ENCODE measurements around the gene ZSCAN32. TPM values are rescaled to one million over a fixed set of nuclear protein-coding genes. Genes with fewer than 3 reads are reported as not detected.

The ZSCAN32 gene
- total RNA-seq, 1 donor from 2014 or later: 19.6 TPM

- Histone ChIP-seq H3K4me3 (no peak overlapping the region), H3K27me3 (no peaks in the 10 kb centered on the region), H3K27ac (no peak overlapping the region), H3K9me3 (no peaks in the 10 kb centered on the region), H3K36me3 (peaks cover 0 to 21% of the 10 kb centered on the region in 2 donors), H3K4me1 (no peaks in the 10 kb centered on the region)
- TF ChIP-seq POLR2A (IDR thresholded peaks at IDR 0.05) (no peak), POLR2AphosphoS5 (IDR thresholded peaks at IDR 0.05; ENCODE audit: insufficient read depth in 1 of 2, low read depth in 1 of 2) (no peak), CTCF (IDR thresholded peaks at IDR 0.05) (no peak)
- DNase-seq (ENCODE audit: extremely low spot score in 2 of 2): no peak
- intact Hi-C loops (cut with DNase I): no loop called here
These were observed 33.6 kb upstream of the ZSCAN32 start for GRCh38 chr16:3434373-3434772.

- Histone ChIP-seq H3K27me3 (no peaks in the 10 kb centered on the region), H3K9me3 (no peaks in the 10 kb centered on the region), H3K27ac (no peak overlapping the region), H3K36me3 (peaks cover 0 to 11% of the 10 kb centered on the region in 2 donors), H3K4me3 (peak overlapping the region; percentile 15 to 19), H3K4me1 (no peaks in the 10 kb centered on the region)
- DNase-seq (ENCODE audit: extremely low spot score in 2 of 2): no peak
- no peak for TF ChIP-seq POLR2AphosphoS5 (IDR thresholded peaks at IDR 0.05; ENCODE audit: insufficient read depth in 1 of 2, low read depth in 1 of 2)
- TF ChIP-seq CTCF (IDR thresholded peaks at IDR 0.05): no peak
- intact Hi-C loops (cut with DNase I): no loop called here
These were observed 31.0 kb upstream of the ZSCAN32 start for GRCh38 chr16:3431779-3432219.

- DNase-seq (ENCODE audit: extremely low spot score in 2 of 2): no peak
- TF ChIP-seq POLR2A (IDR thresholded peaks at IDR 0.05) (no peak), POLR2AphosphoS5 (IDR thresholded peaks at IDR 0.05; ENCODE audit: insufficient read depth in 1 of 2, low read depth in 1 of 2) (no peak), CTCF (IDR thresholded peaks at IDR 0.05) (no peak)
- Histone ChIP-seq H3K27me3 (no peaks in the 10 kb centered on the region), H3K4me3 (no peak overlapping the region), H3K9me3 (peaks cover 49% of the 10 kb centered on the region), H3K4me1 (no peaks in the 10 kb centered on the region), H3K27ac (no peak overlapping the region), H3K36me3 (peaks cover 0 to 21% of the 10 kb centered on the region in 2 donors)
- intact Hi-C loops (cut with DNase I): no loop called here
These were observed 13.1 kb upstream of the ZSCAN32 start for GRCh38 chr16:3413730-3414379.

- intact Hi-C loops (cut with DNase I): no loop called here
- no peaks in the 10 kb centered on the region for H3K27me3 ChIP-seq
- TF ChIP-seq CTCF (IDR thresholded peaks at IDR 0.05) (no peak), POLR2AphosphoS5 (IDR thresholded peaks at IDR 0.05; ENCODE audit: insufficient read depth in 1 of 2, low read depth in 1 of 2) (no peak), POLR2A (IDR thresholded peaks at IDR 0.05) (no peak)
- H3K4me1 ChIP-seq: peaks cover 4% of the 10 kb centered on the region
- peaks cover 0 to 72% of the 10 kb centered on the region in 2 donors for H3K36me3 ChIP-seq
- peaks cover 69% of the 10 kb centered on the region for H3K9me3 ChIP-seq
- no peak overlapping the region for H3K27ac ChIP-seq
- no peak for DNase-seq (ENCODE audit: extremely low spot score in 2 of 2)
- no peak overlapping the region for H3K4me3 ChIP-seq
These were observed 7.9 kb upstream of the ZSCAN32 start for GRCh38 chr16:3408561-3409197.

All from vagina (tissue), 2 donors.